HG02870 (cell line): ENCODE results near the gene PKNOX1.
A peak's percentile ranks its signal among the peaks of the same experiment; 100 is the strongest.
"Not testable (repeated sequence)": the region's sequence is repeated elsewhere in the genome, so short reads cannot be mapped to it uniquely, and the experiment has no call there.

Experiments
- ATAC-seq: cut with Tn5 transposase; IDR thresholded peaks from one replicate; pipeline ENCODE4 v1.9.1; 2021; ENCODE audit warnings: mild to moderate bottlenecking, moderate library complexity; ENCODE audit not compliant: unreplicated experiment

Gene PKNOX1, protein sequence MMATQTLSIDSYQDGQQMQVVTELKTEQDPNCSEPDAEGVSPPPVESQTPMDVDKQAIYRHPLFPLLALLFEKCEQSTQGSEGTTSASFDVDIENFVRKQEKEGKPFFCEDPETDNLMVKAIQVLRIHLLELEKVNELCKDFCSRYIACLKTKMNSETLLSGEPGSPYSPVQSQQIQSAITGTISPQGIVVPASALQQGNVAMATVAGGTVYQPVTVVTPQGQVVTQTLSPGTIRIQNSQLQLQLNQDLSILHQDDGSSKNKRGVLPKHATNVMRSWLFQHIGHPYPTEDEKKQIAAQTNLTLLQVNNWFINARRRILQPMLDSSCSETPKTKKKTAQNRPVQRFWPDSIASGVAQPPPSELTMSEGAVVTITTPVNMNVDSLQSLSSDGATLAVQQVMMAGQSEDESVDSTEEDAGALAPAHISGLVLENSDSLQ

DNA sequence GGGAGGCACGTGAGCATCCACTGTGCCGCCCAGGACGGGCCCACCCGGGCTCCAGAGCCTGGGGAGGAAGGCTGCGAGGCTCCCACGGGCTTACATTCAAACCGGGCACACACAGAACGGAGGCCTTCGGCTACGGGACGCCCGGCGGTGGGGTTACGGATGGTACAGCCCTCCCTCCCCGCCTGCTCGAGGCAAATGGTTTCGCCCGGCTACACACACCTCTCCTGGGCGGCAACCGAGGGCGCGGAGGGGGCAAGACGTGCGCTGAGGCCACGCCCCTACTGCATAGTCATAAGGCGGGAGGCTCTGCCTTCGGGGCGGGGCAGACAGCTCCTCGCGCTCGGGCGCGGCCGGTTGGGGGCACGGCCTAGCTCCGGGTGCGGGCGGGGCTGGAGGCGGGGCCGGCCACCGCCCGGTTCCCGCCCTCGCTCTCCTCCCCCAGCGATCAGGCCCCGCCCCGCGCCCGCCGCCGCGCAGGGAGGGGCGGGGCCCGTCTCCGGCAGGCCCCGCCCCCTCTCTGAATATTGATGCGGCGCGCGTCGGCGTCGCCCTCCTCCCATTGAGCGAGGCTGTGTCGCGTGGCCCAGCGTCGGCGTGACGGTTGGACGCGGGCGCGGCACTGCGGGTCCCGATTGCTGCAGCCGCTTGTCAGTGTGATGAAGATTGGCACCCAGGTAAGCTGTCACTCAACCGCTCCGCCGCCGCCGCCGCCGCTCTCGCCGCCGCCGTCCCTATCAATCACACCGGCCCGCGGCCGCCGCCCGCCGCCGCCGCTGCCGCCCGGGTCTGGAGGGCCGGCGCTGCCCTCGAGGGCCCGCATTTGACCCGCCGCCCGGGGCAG is at the start of gene PKNOX1:
Gene PKNOX1, plus strand, starts transcription at position 572 of the 841 bp plus-strand sequence. CDS start 29,820 bp downstream, outside the sequence.
- peak; percentile 84 for ATAC-seq

DNA sequence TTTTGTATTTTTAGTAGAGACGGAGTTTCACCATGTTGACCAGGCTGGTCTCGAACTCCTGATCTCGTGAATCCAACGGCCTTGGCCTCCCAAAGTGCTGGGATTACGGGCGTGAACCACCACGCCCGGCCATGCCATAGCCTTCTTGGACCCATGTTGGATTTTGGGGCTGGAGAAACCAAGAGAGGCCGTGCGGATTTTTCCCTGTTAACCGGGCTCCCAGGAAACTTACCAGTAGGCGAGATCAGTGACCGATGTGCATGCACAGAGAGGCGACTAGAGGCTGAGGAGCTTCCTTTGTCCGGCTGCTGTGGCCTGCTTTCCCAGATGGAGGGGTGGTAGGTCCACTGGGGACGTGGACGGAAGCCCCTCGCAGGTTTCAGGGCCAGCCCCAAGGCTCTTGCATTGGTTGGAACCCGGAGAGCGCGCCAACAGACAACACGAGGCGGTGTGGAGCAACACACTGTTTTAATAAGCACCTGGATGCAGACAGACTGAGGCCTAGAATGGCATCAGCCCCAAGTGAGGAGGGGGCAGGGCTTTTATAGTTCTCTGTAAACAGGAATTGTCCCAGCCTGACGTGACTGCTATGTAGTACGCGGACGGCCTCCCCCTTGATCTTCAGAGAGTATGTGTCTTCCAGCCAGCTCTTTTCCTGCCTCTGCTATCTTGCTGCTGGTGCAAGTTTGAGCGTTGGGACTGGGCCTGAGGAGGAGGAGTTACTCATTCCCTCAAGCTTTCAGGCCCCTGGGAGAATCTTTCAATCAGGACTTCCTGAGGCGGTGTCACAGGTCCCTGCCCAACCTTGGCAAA is 49.0 kb upstream of the PKNOX1 start, which contains the start of gene ERVH48-1:
Gene ERVH48-1, minus strand, starts transcription at position 517 of the 813 bp plus-strand sequence. CDS start 6,624 bp downstream, outside the sequence.
- ATAC-seq: no peak

DNA sequence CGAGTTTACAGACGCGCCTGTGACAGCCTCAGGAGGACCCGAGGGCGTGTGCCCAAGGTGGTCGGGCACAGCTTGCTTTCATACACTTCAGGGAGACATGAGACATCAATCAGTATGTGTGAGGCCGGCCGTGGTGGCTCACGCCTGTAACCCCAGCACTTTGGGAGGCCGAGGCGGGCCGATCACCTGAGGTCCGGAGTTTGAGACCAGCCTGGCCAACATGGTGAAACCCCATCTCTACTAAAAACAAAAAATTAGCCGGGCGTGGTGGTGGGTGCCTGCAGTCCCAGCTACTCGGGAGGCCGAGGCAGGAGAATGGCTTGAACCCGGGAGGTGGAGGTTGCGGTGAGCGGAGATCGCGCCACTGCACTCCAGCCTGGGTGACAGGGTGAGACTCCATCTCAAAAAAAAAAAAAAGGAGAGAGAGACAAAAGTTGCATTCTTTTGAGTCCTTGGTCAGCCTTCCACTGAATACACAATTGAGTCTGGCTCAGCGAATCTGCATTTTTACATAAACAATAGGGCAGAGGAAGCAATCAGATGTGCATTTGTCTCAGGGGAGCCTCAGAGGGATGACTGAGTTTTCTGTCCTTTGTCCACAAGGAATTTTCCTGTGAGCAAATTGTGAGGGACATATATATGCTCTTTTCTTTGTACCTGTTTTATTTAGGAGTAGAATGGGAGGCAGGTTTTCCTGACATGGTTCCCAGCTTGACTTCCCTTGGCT is 46.7 kb upstream of the PKNOX1 start:
- ATAC-seq: not testable (repeated sequence)

DNA sequence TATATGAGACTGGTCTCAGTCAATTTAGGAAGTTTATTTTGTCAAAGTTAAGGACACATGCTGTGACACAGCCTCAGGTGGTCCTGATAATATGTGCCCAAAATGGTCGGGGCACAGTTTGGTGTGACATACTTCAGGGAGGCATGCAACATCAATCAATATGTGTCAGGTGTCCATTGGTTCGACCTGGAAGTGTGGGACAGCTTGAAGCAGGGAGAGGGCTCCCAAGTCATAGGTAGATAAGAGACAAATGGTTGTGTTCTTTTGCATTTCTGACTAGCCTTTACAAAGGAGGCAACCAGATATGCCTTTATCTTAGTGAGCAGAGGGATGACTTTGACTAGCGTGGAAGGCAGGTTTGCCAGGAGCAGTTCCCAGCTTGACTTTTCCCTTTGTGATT is 44.4 kb upstream of the PKNOX1 start:
- ATAC-seq: no peak

DNA sequence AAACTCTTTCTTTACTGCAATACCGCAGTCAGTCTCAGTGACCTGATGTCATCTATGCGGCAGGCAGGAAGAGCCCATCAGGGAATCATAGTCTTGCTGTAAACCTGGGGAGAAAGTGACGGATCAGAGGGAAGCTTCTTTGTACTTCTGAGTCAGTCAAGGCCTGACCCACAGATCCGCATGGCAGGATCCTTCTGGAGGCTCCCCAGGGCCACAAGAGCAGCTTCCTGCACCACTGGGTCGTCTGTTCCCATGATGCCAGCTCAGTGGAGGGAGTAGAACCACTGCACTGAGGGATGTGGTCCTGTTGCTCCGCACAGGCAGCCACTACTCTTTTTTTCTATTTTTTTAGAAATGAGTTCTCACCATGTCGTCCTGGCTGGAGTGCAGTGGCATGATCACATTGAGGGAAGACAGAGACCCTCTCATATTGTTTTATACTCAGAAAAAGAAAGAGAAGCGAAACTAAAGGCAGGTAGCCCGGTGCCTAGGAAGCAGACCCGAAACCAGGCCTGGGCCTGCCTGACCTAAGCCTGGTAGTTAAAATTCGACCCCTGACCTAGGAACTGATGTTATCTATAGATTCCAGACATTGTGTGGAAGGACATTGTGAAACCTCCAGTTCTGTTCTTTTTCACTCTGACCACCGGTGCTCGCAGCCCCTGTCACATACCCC is 42.7 kb upstream of the PKNOX1 start:
- no peak for ATAC-seq

DNA sequence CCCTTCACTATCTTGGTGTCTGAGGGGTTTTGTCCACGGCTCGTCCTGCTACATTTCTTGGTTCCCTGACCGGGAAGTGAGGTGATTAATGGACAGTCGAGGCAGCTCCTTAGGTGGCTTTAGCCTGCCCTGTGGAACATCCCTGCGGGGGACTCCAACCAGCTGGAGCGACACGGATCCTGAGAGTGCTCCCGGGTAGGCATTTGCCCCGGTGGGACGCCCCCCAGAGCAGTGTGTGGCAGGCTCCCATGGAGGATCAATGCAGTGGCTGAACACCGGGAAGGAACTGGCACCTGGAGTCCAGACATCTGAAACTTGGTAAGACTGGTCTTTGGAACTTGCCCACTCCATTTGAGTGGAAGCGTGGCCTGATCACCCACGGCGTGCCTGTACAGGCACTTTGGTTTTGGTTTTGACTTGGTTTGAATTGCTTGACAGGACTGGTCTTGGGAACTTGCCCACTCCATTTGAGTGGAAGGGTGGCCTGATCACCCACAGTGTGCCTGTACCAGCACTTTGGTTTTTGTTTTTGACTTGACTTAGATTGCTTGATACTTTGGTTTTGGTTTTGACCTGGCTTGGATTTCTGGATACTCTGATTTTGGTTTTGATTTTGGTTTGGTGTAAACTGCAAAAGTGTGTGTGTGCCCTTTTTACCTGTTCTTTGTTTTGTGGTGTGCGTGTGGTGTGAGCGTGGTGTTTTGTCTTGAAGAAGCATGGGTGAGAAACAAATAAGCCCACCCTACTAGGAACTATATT is 41.8 kb upstream of the PKNOX1 start:
- not testable (repeated sequence) for ATAC-seq

DNA sequence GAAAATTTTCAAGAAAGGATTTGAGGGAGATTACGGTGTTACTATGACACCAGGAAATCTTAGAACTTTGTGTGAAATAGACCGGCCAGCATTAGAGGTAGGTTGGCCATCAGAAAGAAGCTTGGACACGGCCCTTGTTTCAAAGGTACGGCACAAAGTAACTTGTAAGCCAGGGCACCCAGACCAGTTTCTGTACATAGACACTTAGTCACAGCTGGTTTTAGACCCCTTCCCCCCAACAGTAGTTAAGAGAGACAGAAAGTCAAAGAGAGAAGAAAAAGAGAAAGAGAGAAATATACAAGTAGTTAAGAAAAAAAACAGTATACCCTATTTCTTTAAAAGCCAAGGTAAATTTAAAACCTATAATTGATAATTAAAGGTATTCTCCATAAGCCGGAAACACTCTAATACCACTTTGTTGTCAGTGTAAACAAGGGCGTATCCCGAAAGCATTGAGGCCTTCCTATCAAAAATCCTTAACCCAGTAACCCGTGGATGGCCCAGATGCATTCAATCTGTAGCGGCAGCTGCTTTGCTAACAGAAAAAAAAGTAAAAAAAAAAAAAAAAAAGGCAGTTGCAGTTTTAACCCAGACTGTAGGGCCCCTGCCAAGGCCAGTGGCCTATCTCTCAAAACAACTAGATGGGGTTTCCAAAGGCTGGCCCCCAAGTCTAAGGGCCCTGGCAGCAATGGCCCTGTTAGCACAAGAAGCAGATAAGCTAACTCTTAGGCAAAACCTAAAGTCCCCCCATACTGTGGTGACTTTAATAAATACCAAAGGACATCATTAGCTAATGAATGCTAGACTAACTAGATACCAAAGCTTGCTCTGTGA is 41.0 kb upstream of the PKNOX1 start:
- ATAC-seq: not testable (repeated sequence)

DNA sequence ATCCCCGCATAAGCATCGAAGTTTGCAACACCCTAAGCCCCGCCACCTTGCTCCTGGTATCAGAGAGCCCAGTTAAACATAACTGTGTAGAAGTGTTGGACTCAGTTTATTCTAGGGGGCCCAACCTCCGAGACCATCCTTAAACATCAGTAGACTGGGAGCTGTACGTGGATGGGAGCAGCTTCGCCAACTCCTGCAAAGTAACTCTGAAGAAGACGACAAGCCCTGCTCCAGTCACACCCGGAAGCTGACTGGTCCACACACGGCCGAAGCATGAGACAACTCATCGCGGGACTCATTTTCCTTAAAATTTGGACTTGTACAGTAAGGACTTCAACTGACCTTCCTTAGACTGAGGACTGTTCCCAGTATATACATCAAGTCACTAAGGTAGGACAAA is 40.4 kb upstream of the PKNOX1 start:
- ATAC-seq: not testable (repeated sequence)

DNA sequence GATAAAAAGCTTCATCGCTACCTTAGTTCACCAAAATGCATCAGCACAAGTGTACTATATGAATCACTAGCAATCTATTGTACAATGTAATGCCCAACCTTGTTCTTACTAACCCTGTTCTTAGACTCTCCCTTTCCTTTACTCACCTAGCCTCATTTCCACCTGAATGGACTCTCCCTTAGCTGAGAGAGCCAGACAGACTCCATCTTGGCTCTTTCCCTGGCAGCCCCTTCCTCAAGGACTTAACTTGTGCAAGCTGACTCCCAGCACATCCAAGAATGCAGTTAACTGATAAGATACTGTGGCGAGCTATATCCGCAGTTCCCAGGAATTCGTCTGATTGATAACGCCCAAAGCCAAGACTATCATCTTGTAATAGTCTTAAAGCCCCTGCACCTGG is 38.0 kb upstream of the PKNOX1 start:
- ATAC-seq: not testable (repeated sequence)

DNA sequence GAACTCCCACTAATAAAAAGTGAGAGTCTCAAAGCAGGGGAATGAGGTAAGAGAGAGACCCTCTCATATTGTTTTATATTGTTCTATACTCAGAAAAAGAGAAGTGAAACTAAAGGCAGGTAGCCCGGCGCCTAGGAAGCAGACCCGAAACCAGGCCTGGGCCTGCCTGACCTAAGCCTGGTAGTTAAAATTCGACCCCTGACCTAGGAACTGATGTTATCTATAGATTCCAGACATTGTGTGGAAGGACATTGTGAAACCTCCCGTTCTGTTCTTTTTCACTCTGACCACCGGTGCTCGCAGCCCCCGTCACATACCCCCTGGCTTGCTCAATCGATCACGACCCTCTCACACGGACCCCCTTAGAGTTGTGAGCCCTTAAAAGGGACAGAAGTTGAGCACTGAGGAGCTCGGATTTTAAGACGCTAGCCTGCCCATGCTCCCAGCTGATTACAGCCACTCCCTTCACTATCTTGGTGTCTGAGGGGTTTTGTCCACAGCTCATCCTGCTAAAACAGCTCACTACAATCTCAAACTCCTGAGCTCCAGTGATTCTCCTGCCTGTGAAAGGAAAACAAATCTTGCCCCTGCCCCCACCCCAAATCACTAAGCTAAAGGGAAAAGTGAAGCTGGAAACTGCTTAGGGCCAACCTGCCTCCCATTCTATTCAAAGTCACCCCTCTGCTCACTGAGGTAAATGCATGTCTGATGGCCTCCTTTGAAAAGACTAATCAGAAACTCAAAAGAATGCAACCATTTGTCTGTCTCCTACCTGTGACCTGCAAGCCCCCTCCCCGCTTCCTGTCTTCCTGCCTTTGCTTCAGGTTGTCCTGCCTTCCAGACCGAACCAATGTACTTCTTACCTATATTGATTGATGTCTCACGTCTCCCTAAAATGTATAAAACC is 37.1 kb upstream of the PKNOX1 start:
- not testable (repeated sequence) for ATAC-seq

DNA sequence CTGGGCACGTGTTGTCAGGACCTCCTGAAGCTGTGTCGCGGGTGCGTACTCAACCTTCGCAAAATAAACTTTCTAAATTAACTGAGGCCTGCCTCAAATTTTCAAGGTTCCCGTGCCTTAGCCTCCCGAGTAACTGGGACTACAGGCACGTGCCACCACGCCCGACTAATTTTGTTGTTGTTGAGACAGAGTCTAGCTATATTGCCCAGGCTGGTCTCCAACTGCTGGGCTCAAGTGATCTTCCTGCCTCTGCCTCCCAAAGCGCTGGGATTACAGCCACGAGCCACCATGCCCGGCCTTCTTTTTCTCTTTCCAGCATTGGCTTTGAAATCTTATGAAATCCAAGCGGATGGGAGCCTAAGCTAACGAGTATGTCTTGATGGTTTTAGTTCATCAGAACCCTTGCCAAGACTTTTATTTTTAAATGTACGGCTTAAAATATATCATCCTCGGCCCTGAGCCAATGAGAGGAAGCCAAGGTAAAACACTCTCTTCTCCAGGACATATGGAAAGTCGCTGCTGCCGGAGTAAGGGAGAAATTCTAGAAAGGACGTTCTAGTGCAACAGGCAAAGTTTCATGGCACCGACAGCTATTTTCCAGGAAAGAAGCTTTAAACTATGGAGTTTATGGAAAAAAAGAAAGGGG is 36.3 kb upstream of the PKNOX1 start:
- ATAC-seq: no peak

DNA sequence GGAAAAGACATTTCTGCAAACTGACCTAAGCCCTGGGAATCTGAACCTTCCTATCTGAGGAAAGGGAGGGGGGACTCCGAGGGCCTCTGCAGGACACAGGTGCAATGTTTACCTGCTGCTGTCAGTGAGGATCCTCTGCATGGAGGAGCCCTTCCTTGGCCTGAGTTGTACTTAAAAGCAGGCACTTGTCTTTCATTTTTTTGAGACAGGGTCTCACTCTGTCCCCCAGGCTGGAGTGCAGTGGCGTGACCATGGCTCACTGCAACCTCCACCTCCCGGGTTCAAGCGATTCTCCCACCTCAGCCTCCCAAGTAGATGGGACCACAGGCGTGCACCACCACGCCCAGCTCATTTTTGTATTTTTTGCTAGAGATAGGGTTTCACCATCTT is 35.8 kb upstream of the PKNOX1 start:
- ATAC-seq: not testable (repeated sequence)

DNA sequence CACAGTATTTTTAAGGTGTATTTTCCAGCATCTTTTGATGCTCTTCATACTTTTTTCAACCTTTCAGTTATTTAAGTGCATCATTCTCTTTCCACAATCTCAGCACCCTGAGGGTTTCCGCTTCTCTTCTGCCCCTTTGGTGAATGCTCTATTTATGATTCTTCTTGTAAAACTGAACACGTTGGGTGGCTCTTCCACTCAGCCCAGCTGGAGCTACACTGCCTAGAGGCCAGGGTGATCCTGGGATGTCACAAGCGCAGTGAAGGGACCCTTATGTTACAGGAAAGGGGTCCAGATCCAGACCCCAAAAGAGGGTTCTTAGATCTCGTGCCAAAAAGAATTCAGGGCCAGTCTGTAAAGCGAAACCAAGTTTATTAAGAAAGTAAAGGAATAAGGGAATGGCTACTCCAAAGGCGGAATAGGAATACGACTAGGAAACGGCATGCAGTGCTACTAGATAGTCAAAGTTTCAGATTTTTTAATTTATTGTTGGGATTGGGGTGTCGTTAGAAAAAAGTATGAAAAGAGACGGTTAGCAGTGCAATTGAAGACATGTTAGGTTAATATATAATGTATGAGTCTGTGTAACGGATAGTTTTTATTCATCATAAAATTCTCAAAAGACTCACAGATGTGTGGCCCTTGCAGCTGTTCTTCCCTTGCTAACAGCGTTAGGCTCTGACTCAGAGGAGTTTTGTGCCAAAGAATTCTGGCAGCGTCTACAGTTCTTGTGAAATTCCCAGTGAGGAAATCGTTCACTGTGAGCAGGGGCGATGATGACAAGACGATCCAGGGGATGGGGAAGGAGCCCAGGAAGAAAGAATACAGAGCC is 34.6 kb upstream of the PKNOX1 start:
- ATAC-seq: no peak

DNA sequence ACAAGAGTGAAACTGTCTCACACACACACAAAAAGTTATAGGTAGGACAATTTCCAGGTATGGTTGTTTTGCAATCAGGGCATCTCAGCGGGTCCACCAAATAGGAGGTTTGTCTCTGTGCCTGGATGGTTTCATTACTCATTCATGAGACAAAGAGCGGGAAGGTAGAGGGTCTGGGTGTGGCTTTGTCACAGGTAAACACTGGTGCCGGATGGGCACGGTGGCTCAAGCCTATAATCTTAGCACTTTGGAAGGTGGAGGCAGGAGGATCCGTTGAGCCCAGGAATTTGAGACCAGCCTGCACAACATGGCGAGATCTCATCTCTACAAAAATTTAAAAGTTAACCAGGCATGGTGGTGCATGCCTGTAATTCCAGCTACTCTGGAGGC is 32.7 kb upstream of the PKNOX1 start:
- ATAC-seq: no peak

DNA sequence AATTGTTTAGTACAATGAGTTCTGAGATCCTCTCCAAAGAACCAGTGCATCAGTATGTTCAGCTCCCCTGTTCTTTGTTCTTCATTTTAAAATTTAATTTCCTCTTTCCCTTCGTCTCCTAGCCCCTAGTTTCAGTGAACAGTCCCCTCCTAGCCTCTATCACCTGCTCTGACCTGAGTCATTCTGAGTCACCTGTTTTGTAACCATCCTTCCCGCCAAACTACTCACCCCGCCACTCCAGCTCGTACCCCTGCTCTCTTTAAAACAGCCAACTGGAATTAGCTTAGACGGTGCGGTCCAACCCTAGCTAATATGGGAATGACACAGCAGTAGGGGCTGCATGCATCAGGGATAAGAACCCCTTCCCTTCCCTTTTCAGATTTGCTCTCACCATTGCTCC is 32.1 kb upstream of the PKNOX1 start:
- ATAC-seq: no peak
